HG03571 (cell line): Measurements from ENCODE around the gene SDHD.

Experiments used
- ATAC-seq: cut with Tn5 transposase; IDR thresholded peaks from one replicate; pipeline ENCODE4 v1.9.1; 2021; ENCODE audit not compliant: unreplicated experiment

SDHD gene

GRCh38 chr11:112100462-112100861 is 13.8 kb downstream of the SDHD start:
- ATAC-seq = no peak

GRCh38 chr11:112103446-112103845 is 16.8 kb downstream of the SDHD start:
- no peak for ATAC-seq

GRCh38 chr11:112106070-112106469 is 19.4 kb downstream of the SDHD start:
- no peak for ATAC-seq

- no peak for ATAC-seq
Measured at GRCh38 chr11:112113539-112114457, 27.1 kb downstream of the SDHD start.

GRCh38 chr11:112114460-112114859 is 27.8 kb downstream of the SDHD start:
- no peak for ATAC-seq

GRCh38 chr11:112115386-112115785 is 28.7 kb downstream of the SDHD start:
- no peak for ATAC-seq

GRCh38 chr11:112118176-112118575 is 31.5 kb downstream of the SDHD start:
- no peak for ATAC-seq

GRCh38 chr11:112121981-112122615 is 35.4 kb downstream of the SDHD start:
- ATAC-seq = no peak

- no peak for ATAC-seq
Measured at GRCh38 chr11:112123129-112123528, 36.5 kb downstream of the SDHD start.

- ATAC-seq = no peak
Measured at GRCh38 chr11:112127056-112127455, 40.4 kb downstream of the SDHD start.

GRCh38 chr11:112128483-112129121 is 41.9 kb downstream of the SDHD start:
- ATAC-seq = no peak

- no peak for ATAC-seq
Measured at GRCh38 chr11:112129656-112130055, 43.0 kb downstream of the SDHD start.

- no peak for ATAC-seq
Measured at GRCh38 chr11:112132737-112133136, 46.1 kb downstream of the SDHD start.

GRCh38 chr11:112134473-112134872 is 47.8 kb downstream of the SDHD start:
- ATAC-seq = no peak

GRCh38 chr11:112143597-112143996 is 56.9 kb downstream of the SDHD start:
- no peak for ATAC-seq
